Ishikawa (cell line): ENCODE data around the gene AMZ2.

ENCODE experiments used
- CEBPB ChIP-seq: IDR thresholded peaks from 2 replicates; pipeline ENCODE4 v1.6.1; 2012
- CREB1 ChIP-seq: IDR thresholded peaks from 2 replicates; pipeline ENCODE4 v1.6.1; 2012; ENCODE audit warnings: low read depth
- EGR1 ChIP-seq: IDR thresholded peaks from 2 replicates; pipeline ENCODE4 v1.6.1; 2012
- EP300 ChIP-seq: IDR thresholded peaks from 2 replicates; pipeline ENCODE4 v1.6.1; 2012; ENCODE audit warnings: borderline replicate concordance
- FOXM1 ChIP-seq: IDR thresholded peaks from 2 replicates; pipeline ENCODE4 v1.6.1; 2012; ENCODE audit warnings: low read depth, borderline replicate concordance
- NFIC ChIP-seq: IDR thresholded peaks from 2 replicates; pipeline ENCODE4 v1.6.1; 2012
- RAD21 ChIP-seq: IDR thresholded peaks from 2 replicates; pipeline ENCODE4 v1.6.1; 2012; ENCODE audit warnings: low read depth
- TAF1 ChIP-seq: IDR thresholded peaks from 2 replicates; pipeline ENCODE4 v1.6.1; 2012; ENCODE audit warnings: low read depth, mild to moderate bottlenecking
- TCF12 ChIP-seq: IDR thresholded peaks from 2 replicates; pipeline ENCODE4 v1.6.1; 2012; ENCODE audit warnings: low read depth
- TEAD4 ChIP-seq: IDR thresholded peaks from 2 replicates; pipeline ENCODE4 v1.6.1; 2012
- YY1 ChIP-seq: IDR thresholded peaks from 2 replicates; pipeline ENCODE4 v1.6.1; 2012; ENCODE audit warnings: low read depth
- ZBTB7A ChIP-seq: IDR thresholded peaks from 2 replicates; pipeline ENCODE4 v1.6.1; 2012; ENCODE audit warnings: low read depth
- TF ChIP-seq, protein P1 (sequence below): IDR thresholded peaks from 2 replicates; pipeline ENCODE4 v1.6.1; 2012
- TF ChIP-seq, protein P2 (sequence below): IDR thresholded peaks from 2 replicates; pipeline ENCODE4 v1.6.1; 2012; ENCODE audit warnings: low read depth, mild to moderate bottlenecking
- TF ChIP-seq, protein P3 (sequence below): IDR thresholded peaks from 2 replicates; pipeline ENCODE4 v1.6.1; 2012

The AMZ2 gene

DNA sequence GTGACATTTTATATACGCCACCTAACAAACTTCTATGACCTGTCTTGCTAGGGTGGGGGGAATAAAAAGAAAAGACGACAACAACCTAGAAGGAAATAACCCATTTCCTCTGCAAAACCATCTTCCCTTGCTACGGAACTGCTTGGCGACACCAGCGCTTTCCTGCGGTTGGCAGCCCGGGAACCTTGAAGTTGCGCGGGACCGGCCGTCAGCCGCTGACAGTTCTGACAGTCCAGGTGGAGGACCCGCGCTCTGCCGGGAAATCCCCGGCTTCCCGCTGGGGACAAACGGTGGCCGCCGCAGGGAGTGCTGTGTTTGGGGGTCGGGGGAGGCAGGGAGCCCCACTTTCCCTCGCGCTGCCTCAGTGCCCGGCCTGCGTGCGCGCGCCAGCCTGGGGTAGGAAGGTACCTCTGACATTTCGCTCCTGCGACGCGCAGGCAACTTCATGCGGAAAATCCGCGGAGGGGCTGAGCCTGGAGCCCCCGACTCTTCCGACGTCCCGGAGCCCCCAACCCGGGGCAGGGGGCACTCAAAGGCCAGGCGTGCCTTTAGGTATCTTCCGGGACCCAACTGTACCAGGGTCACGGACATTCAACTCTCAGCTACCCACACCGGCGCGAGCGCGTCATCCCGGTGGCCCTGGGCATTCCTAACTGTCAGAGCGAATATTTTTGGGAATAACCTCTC lies 42.6 kb downstream of the AMZ2 start:
- TF ChIP-seq, protein P1, sequence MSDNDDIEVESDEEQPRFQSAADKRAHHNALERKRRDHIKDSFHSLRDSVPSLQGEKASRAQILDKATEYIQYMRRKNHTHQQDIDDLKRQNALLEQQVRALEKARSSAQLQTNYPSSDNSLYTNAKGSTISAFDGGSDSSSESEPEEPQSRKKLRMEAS = no peak; the same call in 1 of the 2 replicates
- 0 out of 2 replicates have a peak, but pooled peaks have one; percentile 41 for TF ChIP-seq ZBTB7A

DNA sequence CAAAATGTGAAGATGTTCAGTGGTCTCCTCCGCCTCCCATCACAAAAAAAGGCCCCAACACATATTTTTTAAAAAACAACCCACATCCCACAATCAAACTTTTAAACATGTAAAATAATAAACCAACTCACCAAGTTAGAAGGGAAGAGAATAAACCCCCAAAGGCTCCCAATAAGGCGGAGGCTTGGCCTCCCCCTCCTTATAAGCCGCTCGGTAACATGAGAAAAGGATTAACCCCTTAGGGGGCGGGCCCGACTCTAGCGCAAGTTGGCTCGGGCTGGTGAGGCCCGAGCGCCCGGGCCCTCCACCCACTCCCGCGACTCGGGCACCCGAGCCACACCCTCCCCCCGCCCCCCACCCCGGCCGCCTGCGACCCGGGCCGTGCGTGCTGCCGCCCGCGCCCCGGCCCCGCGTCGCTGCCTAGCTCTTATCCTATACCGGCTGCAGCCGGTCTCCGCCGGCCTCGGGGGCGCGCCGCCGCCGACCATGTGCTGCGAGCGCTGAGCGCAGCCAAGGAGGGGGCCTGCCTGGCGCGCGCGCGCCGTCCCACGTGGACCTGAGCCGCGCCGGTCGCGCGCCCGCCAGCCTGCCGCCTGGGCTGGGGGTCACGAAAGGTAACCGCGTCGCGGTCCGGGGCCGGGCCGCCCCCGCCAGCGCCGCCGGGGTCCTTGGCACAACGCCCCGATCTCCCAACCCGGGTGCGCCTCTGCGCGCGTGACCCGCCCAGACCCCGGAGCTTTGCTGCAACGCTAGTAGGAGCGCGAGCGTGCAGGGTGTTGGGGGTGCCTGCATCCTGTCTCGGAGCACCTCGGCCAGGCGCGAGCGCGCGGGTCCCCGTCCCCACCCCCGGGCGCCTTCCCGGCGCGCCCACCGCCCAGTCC lies 43.4 kb downstream of the AMZ2 start, which contains the start of the genes ARSG and SLC16A6:
TSS of gene ARSG (plus strand) at position 541 of the 881 bp plus-strand sequence. CDS start 15,999 bp downstream, outside the sequence.
TSS of gene SLC16A6 (minus strand) at position 173 of the 881 bp plus-strand sequence. CDS start 12,807 bp downstream, outside the sequence.
- TF ChIP-seq EP300 (no peak), YY1 (no peak), TAF1 (no peak), EGR1 (peak; percentile 44; the same call in 1 of the 2 replicates), FOXM1 (no peak), CREB1 (no peak), TEAD4 (no peak), TCF12 (no peak), ZBTB7A (no peak), CEBPB (no peak), NFIC (peak; percentile 5; the same call in 1 of the 2 replicates), RAD21 (no peak)
- TF ChIP-seq, protein P2, sequence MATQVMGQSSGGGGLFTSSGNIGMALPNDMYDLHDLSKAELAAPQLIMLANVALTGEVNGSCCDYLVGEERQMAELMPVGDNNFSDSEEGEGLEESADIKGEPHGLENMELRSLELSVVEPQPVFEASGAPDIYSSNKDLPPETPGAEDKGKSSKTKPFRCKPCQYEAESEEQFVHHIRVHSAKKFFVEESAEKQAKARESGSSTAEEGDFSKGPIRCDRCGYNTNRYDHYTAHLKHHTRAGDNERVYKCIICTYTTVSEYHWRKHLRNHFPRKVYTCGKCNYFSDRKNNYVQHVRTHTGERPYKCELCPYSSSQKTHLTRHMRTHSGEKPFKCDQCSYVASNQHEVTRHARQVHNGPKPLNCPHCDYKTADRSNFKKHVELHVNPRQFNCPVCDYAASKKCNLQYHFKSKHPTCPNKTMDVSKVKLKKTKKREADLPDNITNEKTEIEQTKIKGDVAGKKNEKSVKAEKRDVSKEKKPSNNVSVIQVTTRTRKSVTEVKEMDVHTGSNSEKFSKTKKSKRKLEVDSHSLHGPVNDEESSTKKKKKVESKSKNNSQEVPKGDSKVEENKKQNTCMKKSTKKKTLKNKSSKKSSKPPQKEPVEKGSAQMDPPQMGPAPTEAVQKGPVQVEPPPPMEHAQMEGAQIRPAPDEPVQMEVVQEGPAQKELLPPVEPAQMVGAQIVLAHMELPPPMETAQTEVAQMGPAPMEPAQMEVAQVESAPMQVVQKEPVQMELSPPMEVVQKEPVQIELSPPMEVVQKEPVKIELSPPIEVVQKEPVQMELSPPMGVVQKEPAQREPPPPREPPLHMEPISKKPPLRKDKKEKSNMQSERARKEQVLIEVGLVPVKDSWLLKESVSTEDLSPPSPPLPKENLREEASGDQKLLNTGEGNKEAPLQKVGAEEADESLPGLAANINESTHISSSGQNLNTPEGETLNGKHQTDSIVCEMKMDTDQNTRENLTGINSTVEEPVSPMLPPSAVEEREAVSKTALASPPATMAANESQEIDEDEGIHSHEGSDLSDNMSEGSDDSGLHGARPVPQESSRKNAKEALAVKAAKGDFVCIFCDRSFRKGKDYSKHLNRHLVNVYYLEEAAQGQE = no peak
- TF ChIP-seq, protein P1 = peak; percentile 88
- TF ChIP-seq, protein P3, sequence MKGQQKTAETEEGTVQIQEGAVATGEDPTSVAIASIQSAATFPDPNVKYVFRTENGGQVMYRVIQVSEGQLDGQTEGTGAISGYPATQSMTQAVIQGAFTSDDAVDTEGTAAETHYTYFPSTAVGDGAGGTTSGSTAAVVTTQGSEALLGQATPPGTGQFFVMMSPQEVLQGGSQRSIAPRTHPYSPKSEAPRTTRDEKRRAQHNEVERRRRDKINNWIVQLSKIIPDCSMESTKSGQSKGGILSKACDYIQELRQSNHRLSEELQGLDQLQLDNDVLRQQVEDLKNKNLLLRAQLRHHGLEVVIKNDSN = peak; percentile 68

DNA sequence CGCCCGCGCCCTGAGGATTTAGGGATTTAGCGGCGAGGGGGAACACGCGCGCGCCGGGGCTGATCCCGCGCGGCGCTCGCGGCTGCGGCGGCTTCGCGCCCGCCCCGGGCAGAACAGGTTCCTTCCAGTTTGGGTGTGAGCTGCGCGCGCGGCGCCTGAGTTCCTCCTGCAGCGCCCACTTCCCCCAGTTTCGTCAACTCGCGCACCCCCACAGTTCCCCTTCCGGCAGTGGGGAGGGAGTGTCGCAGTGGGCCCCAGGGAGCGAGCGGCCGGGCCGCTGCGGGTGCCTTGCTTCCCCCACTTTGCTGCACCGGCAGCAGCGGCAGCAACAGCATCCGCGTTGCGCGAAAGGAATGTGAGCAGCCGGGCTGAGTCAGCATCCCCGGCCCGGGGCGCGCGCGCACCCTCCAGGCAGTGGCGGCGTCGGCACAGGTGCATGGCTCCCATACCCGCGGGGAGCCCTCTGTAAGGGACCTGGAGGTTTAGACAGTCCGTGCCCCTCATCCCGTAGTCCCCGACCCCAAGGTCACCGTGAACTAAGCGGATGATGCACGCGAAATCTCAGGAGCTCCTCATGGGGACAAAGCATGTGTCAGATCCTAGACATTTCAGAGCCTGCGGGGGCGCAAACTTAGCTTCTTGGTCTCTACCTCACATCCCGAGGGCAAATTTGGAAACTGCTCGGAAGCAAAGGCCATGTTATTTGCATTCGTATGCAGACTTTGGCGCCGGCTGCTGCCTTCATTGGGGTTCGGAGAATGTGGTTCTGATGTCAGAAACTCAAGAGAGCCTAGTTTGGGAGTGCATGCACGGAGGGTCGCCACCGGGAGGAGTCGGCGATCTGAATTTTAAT lies 44.2 kb downstream of the AMZ2 start:
- TF ChIP-seq, protein P1 = peak; percentile 69
- no peak for TF ChIP-seq CREB1
- peak; percentile 33; the same call in 1 of the 2 replicates for TF ChIP-seq ZBTB7A
- no peak for TF ChIP-seq EP300
- peak; percentile 64 for TF ChIP-seq TAF1
- no peak for TF ChIP-seq TCF12
- TF ChIP-seq CEBPB = no peak
- TF ChIP-seq, protein P3 = no peak
- peak; percentile 26 for TF ChIP-seq TEAD4
- 0 out of 2 replicates have a peak, but pooled peaks have one; percentile 9 for TF ChIP-seq RAD21
- TF ChIP-seq EGR1 = peak; percentile 11; the same call in 1 of the 2 replicates
- no peak for TF ChIP-seq FOXM1
- 0 out of 2 replicates have a peak, but pooled peaks have one; percentile 8 for TF ChIP-seq NFIC
- TF ChIP-seq, protein P2 = no peak
- TF ChIP-seq YY1 = peak; percentile 44

DNA sequence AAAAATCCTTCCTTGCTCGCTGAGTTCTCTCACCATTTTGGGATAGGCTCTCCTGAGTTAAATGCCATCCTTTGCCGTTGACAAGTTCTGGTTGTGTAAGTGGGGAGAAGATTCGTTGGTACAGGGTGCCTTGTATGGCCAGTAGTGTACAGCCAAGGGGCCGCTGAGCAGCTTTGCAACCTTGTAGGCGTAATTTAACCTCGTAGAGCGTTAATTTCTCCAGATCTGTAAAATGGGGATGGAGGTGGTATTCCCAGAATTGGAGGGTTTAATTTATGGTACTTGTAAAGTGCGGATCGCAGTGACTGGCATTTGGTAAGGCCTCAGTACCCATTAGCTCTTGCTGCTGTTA lies 44.8 kb downstream of the AMZ2 start:
- TF ChIP-seq TAF1 (no peak), CREB1 (no peak), TCF12 (no peak), RAD21 (no peak), FOXM1 (no peak), EP300 (no peak)
- TF ChIP-seq, protein P3 = no peak
